HG03354 (cell line): ENCODE measurements around the gene FOLR2.
"Not testable (repeated sequence)": the region's sequence is repeated elsewhere in the genome, so short reads cannot be mapped to it uniquely, and the experiment has no call there.

Experiments
- ATAC-seq: cut with Tn5 transposase; IDR thresholded peaks from one replicate; pipeline ENCODE4 v1.9.1; 2021; ENCODE audit warnings: mild to moderate bottlenecking; ENCODE audit not compliant: unreplicated experiment, poor library complexity, severe bottlenecking

Gene FOLR2

GRCh38 chr11:72216638-72217037 is at the start of gene FOLR2:
FOLR2 (plus strand) TSS chr11:72216794; CDS start chr11:72218585, 1,791 bp downstream.
- ATAC-seq = no peak

- ATAC-seq = not testable (repeated sequence)
These were observed 47.5 kb upstream of the FOLR2 start for GRCh38 chr11:72169046-72169555.

GRCh38 chr11:72169754-72170153 is 46.8 kb upstream of the FOLR2 start:
- ATAC-seq = not testable (repeated sequence)

GRCh38 chr11:72172043-72172442 is 44.6 kb upstream of the FOLR2 start:
- not testable (repeated sequence) for ATAC-seq

- no peak for ATAC-seq
These were observed 43.3 kb upstream of the FOLR2 start for GRCh38 chr11:72173291-72173690.

GRCh38 chr11:72174302-72175070 is 42.1 kb upstream of the FOLR2 start:
- ATAC-seq = no peak

GRCh38 chr11:72177656-72178055 is 38.9 kb upstream of the FOLR2 start:
- ATAC-seq = no peak

GRCh38 chr11:72179049-72179803 is 37.4 kb upstream of the FOLR2 start:
- no peak for ATAC-seq

- no peak for ATAC-seq
These were observed 36.7 kb upstream of the FOLR2 start for GRCh38 chr11:72179804-72180396.

GRCh38 chr11:72180892-72181552 is 35.6 kb upstream of the FOLR2 start:
- ATAC-seq = not testable (repeated sequence)

GRCh38 chr11:72181553-72181958 is 35.0 kb upstream of the FOLR2 start:
- ATAC-seq = not testable (repeated sequence)

- ATAC-seq = no peak
These were observed 28.3 kb upstream of the FOLR2 start for GRCh38 chr11:72188267-72188666.

GRCh38 chr11:72189455-72190250 is 26.9 kb upstream of the FOLR2 start:
- ATAC-seq = no peak

- ATAC-seq = no peak
These were observed 25.9 kb upstream of the FOLR2 start for GRCh38 chr11:72190631-72191071.

- no peak for ATAC-seq
These were observed 24.6 kb upstream of the FOLR2 start, which contains the start of gene FOLR1 for GRCh38 chr11:72191961-72192381. FOLR1 (plus strand) TSS chr11:72192140; CDS start chr11:72192174, 34 bp downstream.

GRCh38 chr11:72195518-72196270 is 20.9 kb upstream of the FOLR2 start:
- no peak for ATAC-seq

- ATAC-seq = not testable (repeated sequence)
These were observed 15.1 kb upstream of the FOLR2 start for GRCh38 chr11:72201445-72201844.

GRCh38 chr11:72202571-72202970 is 14.0 kb upstream of the FOLR2 start:
- ATAC-seq = no peak
